GM12878 (cell line): Measurements from ENCODE around the gene IFITM2. TPM values are rescaled to one million over a fixed set of nuclear protein-coding genes. Genes with fewer than 3 reads are reported as not detected.
A peak's percentile ranks its signal among the peaks of the same experiment; 100 is the strongest.

ENCODE experiments used
- BRCA1 ChIP-seq: IDR thresholded peaks from 2 replicates; pipeline ENCODE4 v1.6.1; 2011; ENCODE audit warnings: low read depth, low read length, improper control_type of control experiment
- CHD1 ChIP-seq: IDR thresholded peaks from 2 replicates; pipeline ENCODE4 v1.6.1; 2012; ENCODE audit warnings: low read depth, low read length, improper control_type of control experiment
- CHD4 ChIP-seq: fragments of 200-600 bp; sonication (generic); IDR thresholded peaks from 2 replicates; pipeline ENCODE4 v1.6.1; 2016; ENCODE audit warnings: mild to moderate bottlenecking
- CREM ChIP-seq: IDR thresholded peaks from 2 replicates; pipeline ENCODE4 v1.6.1; 2014; ENCODE audit warnings: antibody characterized with exemption, low read depth
- ETV6 ChIP-seq, 2 experiments: fragments of 450-650 bp in 1 of 2; IDR thresholded peaks in 1 of 2; conservative IDR thresholded peaks in 1 of 2; 2 replicates each; pipeline ENCODE4 v1.6.1; 2014; ENCODE audit warnings: antibody characterized with exemption in 1 of 2, borderline replicate concordance in 1 of 2, low read depth in 1 of 2, mild to moderate bottlenecking in 1 of 2, moderate library complexity in 1 of 2
- MYC ChIP-seq: IDR thresholded peaks from 2 replicates; pipeline ENCODE4 v1.6.1; 2011; ENCODE audit warnings: mild to moderate bottlenecking, low read length, moderate library complexity, inconsistent platforms; ENCODE audit not compliant: insufficient read depth, insufficient replicate concordance, insufficient read length, severe bottlenecking
- NFXL1 ChIP-seq: fragments of 450-650 bp; IDR thresholded peaks from 2 replicates; pipeline ENCODE4 v1.6.1; 2017; ENCODE audit warnings: antibody characterized with exemption, mild to moderate bottlenecking, borderline replicate concordance
- NFYB ChIP-seq: IDR thresholded peaks from 2 replicates; pipeline ENCODE4 v1.6.1; 2011; ENCODE audit warnings: low read depth, mild to moderate bottlenecking, low read length, improper control_type of control experiment, moderate library complexity; ENCODE audit not compliant: insufficient read depth
- PML ChIP-seq: IDR thresholded peaks from 2 replicates; pipeline ENCODE4 v1.6.1; 2012; ENCODE audit warnings: low read length, inconsistent platforms
- RELA ChIP-seq: fragments of 450-650 bp; IDR thresholded peaks from 2 replicates; pipeline ENCODE4 v1.8.0; 2014; ENCODE audit warnings: borderline replicate concordance; ENCODE audit not compliant: partially characterized antibody
- SIX5 ChIP-seq: IDR thresholded peaks from 2 replicates; pipeline ENCODE4 v1.6.1; 2011; ENCODE audit warnings: mild to moderate bottlenecking, low read depth, low read length, moderate library complexity; ENCODE audit not compliant: severe bottlenecking
- SMAD1 ChIP-seq: fragments of 450-650 bp; IDR thresholded peaks from 2 replicates; pipeline ENCODE4 v1.6.1; 2018; ENCODE audit warnings: mild to moderate bottlenecking, low read depth; ENCODE audit not compliant: partially characterized antibody
- SMAD5 ChIP-seq: IDR thresholded peaks from 2 replicates; pipeline ENCODE4 v1.6.1; 2016; ENCODE audit warnings: antibody characterized with exemption, low read depth
- SMC3 ChIP-seq: IDR thresholded peaks from 2 replicates; pipeline ENCODE4 v1.6.1; 2011; ENCODE audit warnings: low read length, improper control_type of control experiment, borderline replicate concordance
- SREBF1 ChIP-seq: IDR thresholded peaks from 2 replicates; pipeline ENCODE4 v1.6.1; 2012; ENCODE audit warnings: mild to moderate bottlenecking, low read length
- ZNF24 ChIP-seq: fragments of 450-650 bp; IDR thresholded peaks from 2 replicates; pipeline ENCODE4 v1.6.1; 2017; ENCODE audit warnings: antibody characterized with exemption, mild to moderate bottlenecking
- polyA plus RNA-seq, 11 experiments: library from polyadenylated mRNA; depleted of rRNA in 4 of 11; unstranded in 6 of 11; stranded (reverse) in 5 of 11; fragments of >200 nt; fragmentation: Nextera tagmentation in 4 of 11; fragmentation: Illumina TruSeq in 1 of 11; extraction: Ambion mirVana in 4 of 11; extraction: Trizol in 1 of 11; gene quantifications; 1 replicate in 1 of 11; 2 replicates in 10 of 11; pipeline versions ENCODE4 v1.2.1 to v1.2.3, GENCODE V29; 2011 to 2016; ENCODE audit warnings: inconsistent platforms in 2 of 11, missing spikeins in 2 of 11, low read depth in 1 of 11
- total RNA-seq, 4 experiments: library from RNA; depleted of rRNA in 3 of 4; stranded (reverse); fragments of >200 nt in 3 of 4; fragmentation: Illumina TruSeq in 1 of 4; extraction: Trizol in 1 of 4; gene quantifications; 2 replicates each; pipeline versions ENCODE4 v1.2.1 to v1.2.3, GENCODE V29; 2013 to 2021
- TF ChIP-seq, protein P1 (sequence below): IDR thresholded peaks from 2 replicates; pipeline ENCODE4 v1.6.1; 2011; ENCODE audit warnings: borderline replicate concordance, low read depth, mild to moderate bottlenecking, moderate library complexity, mixed read lengths, low read length; ENCODE audit not compliant: insufficient read depth; ENCODE audit errors: extremely low read length
- TF ChIP-seq, protein P2 (sequence below): fragments of 450-650 bp; IDR thresholded peaks from 2 replicates; pipeline ENCODE4 v1.6.1; 2016; ENCODE audit warnings: mild to moderate bottlenecking
- TF ChIP-seq, protein P3 (sequence below): fragments of 450-650 bp; IDR thresholded peaks from 2 replicates; pipeline ENCODE4 v1.6.1; 2017; ENCODE audit warnings: mild to moderate bottlenecking, moderate library complexity
- TF ChIP-seq, protein P4 (sequence below): IDR thresholded peaks from 2 replicates; pipeline ENCODE4 v1.6.1; 2011; ENCODE audit warnings: low read depth, low read length, improper control_type of control experiment, borderline replicate concordance

IFITM2 gene
- total and polyA plus RNA-seq, 10 of the 15 experiments (the other 5 are each of a cell fraction or from before 2014, with no cell fraction given) = 116 to 3,672 (median 724) TPM

DNA sequence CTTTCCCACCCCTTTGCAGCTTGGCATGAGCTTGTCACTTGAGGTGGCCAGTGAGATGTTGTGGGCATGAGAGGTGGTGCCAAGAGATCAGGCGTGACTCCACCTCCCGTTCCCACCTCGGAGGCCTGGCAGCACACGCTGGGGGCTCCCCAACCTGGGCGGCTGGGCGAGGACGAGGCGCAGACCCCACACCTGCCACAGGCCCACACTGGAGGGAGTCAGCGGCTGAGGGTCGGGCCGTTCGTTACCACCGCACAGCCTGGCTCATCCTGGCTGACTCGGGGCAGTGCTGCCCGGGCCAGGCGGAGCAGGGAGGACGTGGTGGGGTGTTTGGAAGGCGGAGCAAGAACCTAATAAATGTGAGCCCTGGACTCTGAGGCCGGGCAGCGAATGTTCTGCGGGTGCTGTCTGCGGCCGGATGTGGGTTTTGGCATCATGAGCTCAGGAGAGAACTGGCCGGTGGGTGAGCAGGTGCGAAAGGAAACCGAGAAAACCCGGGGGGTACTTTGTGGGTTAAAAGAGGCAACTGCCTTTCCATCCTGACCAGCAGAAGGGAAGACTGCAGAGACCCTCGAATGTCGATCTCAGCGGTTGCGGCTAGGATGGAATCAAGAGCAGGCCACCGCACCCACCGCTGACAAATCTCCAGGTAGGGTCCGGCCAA, 23.2 kb downstream of the IFITM2 start (continued):
- TF ChIP-seq, protein P1, sequence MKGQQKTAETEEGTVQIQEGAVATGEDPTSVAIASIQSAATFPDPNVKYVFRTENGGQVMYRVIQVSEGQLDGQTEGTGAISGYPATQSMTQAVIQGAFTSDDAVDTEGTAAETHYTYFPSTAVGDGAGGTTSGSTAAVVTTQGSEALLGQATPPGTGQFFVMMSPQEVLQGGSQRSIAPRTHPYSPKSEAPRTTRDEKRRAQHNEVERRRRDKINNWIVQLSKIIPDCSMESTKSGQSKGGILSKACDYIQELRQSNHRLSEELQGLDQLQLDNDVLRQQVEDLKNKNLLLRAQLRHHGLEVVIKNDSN = no peak
- TF ChIP-seq, protein P2, sequence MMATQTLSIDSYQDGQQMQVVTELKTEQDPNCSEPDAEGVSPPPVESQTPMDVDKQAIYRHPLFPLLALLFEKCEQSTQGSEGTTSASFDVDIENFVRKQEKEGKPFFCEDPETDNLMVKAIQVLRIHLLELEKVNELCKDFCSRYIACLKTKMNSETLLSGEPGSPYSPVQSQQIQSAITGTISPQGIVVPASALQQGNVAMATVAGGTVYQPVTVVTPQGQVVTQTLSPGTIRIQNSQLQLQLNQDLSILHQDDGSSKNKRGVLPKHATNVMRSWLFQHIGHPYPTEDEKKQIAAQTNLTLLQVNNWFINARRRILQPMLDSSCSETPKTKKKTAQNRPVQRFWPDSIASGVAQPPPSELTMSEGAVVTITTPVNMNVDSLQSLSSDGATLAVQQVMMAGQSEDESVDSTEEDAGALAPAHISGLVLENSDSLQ = no peak
- TF ChIP-seq, protein P3, sequence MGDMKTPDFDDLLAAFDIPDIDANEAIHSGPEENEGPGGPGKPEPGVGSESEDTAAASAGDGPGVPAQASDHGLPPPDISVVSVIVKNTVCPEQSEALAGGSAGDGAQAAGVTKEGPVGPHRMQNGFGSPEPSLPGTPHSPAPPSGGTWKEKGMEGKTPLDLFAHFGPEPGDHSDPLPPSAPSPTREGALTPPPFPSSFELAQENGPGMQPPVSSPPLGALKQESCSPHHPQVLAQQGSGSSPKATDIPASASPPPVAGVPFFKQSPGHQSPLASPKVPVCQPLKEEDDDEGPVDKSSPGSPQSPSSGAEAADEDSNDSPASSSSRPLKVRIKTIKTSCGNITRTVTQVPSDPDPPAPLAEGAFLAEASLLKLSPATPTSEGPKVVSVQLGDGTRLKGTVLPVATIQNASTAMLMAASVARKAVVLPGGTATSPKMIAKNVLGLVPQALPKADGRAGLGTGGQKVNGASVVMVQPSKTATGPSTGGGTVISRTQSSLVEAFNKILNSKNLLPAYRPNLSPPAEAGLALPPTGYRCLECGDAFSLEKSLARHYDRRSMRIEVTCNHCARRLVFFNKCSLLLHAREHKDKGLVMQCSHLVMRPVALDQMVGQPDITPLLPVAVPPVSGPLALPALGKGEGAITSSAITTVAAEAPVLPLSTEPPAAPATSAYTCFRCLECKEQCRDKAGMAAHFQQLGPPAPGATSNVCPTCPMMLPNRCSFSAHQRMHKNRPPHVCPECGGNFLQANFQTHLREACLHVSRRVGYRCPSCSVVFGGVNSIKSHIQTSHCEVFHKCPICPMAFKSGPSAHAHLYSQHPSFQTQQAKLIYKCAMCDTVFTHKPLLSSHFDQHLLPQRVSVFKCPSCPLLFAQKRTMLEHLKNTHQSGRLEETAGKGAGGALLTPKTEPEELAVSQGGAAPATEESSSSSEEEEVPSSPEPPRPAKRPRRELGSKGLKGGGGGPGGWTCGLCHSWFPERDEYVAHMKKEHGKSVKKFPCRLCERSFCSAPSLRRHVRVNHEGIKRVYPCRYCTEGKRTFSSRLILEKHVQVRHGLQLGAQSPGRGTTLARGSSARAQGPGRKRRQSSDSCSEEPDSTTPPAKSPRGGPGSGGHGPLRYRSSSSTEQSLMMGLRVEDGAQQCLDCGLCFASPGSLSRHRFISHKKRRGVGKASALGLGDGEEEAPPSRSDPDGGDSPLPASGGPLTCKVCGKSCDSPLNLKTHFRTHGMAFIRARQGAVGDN = 0 out of 2 replicates have a peak, but pooled peaks have one; percentile 6
- no peak for TF ChIP-seq SMAD1
- no peak for TF ChIP-seq SREBF1
- TF ChIP-seq CREM = 0 out of 2 replicates have a peak, but pooled peaks have one; percentile 48
- no peak for TF ChIP-seq SMC3
- 0 out of 2 replicates have a peak, but pooled peaks have one; percentile 36 for TF ChIP-seq CHD1
- no peak for TF ChIP-seq NFYB
- no peak for TF ChIP-seq CHD4
- TF ChIP-seq MYC = no peak
- no peak for TF ChIP-seq SIX5
- no peak for TF ChIP-seq NFXL1
- no peak for TF ChIP-seq PML
- TF ChIP-seq ETV6 (conservative IDR thresholded peaks at IDR 0.05 in 1 of 2, IDR thresholded peaks at IDR 0.05 in 1 of 2; ENCODE audit: borderline replicate concordance in 1 of 2, low read depth in 1 of 2) = peak in 1 of 2 experiments; percentile 69; a peak in 1 of 4 replicates
- no peak for TF ChIP-seq SMAD5
- TF ChIP-seq ZNF24 = no peak
- TF ChIP-seq, protein P4, sequence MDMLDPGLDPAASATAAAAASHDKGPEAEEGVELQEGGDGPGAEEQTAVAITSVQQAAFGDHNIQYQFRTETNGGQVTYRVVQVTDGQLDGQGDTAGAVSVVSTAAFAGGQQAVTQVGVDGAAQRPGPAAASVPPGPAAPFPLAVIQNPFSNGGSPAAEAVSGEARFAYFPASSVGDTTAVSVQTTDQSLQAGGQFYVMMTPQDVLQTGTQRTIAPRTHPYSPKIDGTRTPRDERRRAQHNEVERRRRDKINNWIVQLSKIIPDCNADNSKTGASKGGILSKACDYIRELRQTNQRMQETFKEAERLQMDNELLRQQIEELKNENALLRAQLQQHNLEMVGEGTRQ = no peak
- no peak for TF ChIP-seq RELA
- TF ChIP-seq BRCA1 = no peak
